GM23338 (cell line): ENCODE measurements around the gene HSPB9. TPM values are rescaled to one million over a fixed set of nuclear protein-coding genes. Genes with fewer than 3 reads are reported as not detected.

Source experiments
- ATAC-seq: fragments of 200-7000 bp; cut with Tn5 transposase; 3 replicates; pipeline ENCODE4 v1.9.1; 2020
- DNase-seq: peaks from one replicate; pipeline ENCODE4 v3.0.0-alpha.2; 2015; ENCODE audit warnings: low spot score
- H2AFZ ChIP-seq: fragments of 200-600 bp; sonication (generic); 2 replicates; pipeline ENCODE4 v1.8.0; 2016; ENCODE audit warnings: antibody characterized with exemption, mild to moderate bottlenecking, moderate library complexity
- H3F3A ChIP-seq: fragments of 200-600 bp; sonication (generic); replicated peaks from 2 replicates; pipeline ENCODE4 v1.8.0; 2017; ENCODE audit warnings: antibody characterized with exemption, mixed run types, low read depth
- H3K27ac ChIP-seq: fragments of 200-600 bp; sonication (generic); 2 replicates; pipeline ENCODE4 v1.6.1; 2016; ENCODE audit warnings: low read depth
- H3K27me3 ChIP-seq: fragments of 200-600 bp; sonication (generic); 2 replicates; pipeline ENCODE4 v1.8.0; 2016; ENCODE audit warnings: mild to moderate bottlenecking, mixed run types, moderate library complexity; ENCODE audit not compliant: insufficient read depth
- H3K36me3 ChIP-seq: fragments of 200-600 bp; sonication (generic); 2 replicates; pipeline ENCODE4 v1.8.0; 2016; ENCODE audit warnings: mild to moderate bottlenecking; ENCODE audit not compliant: insufficient read depth
- H3K4me1 ChIP-seq: fragments of 200-600 bp; sonication (generic); 2 replicates; pipeline ENCODE4 v1.8.0; 2016; ENCODE audit warnings: mild to moderate bottlenecking, moderate library complexity; ENCODE audit not compliant: insufficient read depth
- H3K4me2 ChIP-seq: fragments of 200-600 bp; sonication (generic); 2 replicates; pipeline ENCODE4 v1.7.1; 2017; ENCODE audit warnings: mixed run types
- H3K4me3 ChIP-seq: fragments of 200-600 bp; sonication (generic); 2 replicates; pipeline ENCODE4 v1.6.1; 2016; ENCODE audit warnings: mixed run types
- H3K79me2 ChIP-seq: fragments of 200-600 bp; sonication (generic); replicated peaks from 2 replicates; pipeline ENCODE4 v1.8.0; 2017; ENCODE audit warnings: mild to moderate bottlenecking; ENCODE audit not compliant: insufficient read depth
- H3K9me2 ChIP-seq: fragments of 200-600 bp; sonication (generic); 2 replicates; pipeline ENCODE4 v1.8.0; 2017; ENCODE audit not compliant: insufficient read depth
- H4K20me1 ChIP-seq: fragments of 200-600 bp; sonication (generic); replicated peaks from 2 replicates; pipeline ENCODE4 v1.8.0; 2017; ENCODE audit warnings: mild to moderate bottlenecking; ENCODE audit not compliant: insufficient read depth
- H3K27ac Mint-ChIP-seq: 2 replicates; pipeline ENCODE4 v1.8.0; 2020; ENCODE audit warnings: inconsistent platforms, mild to moderate bottlenecking, moderate library complexity, mixed read lengths
- H3K27me3 Mint-ChIP-seq: 3 replicates; pipeline ENCODE4 v1.8.0; 2022; ENCODE audit warnings: low read depth, mild to moderate bottlenecking, moderate library complexity, mixed read lengths, inconsistent platforms; ENCODE audit not compliant: insufficient read depth, poor library complexity
- H3K36me3 Mint-ChIP-seq: 3 replicates; pipeline ENCODE4 v1.8.0; 2021; ENCODE audit warnings: low read depth, mild to moderate bottlenecking, inconsistent platforms, moderate library complexity, mixed read lengths
- H3K4me1 Mint-ChIP-seq: 3 replicates; pipeline ENCODE4 v1.8.0; 2020; ENCODE audit warnings: mild to moderate bottlenecking, inconsistent platforms, mixed read lengths
- H3K4me3 Mint-ChIP-seq: 3 replicates; pipeline ENCODE4 v1.8.0; 2021; ENCODE audit warnings: moderate library complexity, mild to moderate bottlenecking, inconsistent platforms, mixed read lengths
- H3K9me3 Mint-ChIP-seq: 3 replicates; pipeline ENCODE4 v1.8.0; 2020; ENCODE audit warnings: moderate library complexity, mild to moderate bottlenecking, inconsistent platforms, mixed read lengths
- CREB1 ChIP-seq: fragments of 250-450 bp; sonication (Bioruptor Pico); IDR thresholded peaks from 2 replicates; pipeline ENCODE4 v1.5.0; 2020; ENCODE audit warnings: low read depth, mild to moderate bottlenecking, moderate library complexity
- CTCF ChIP-seq, 2 experiments: fragments of 200-600 bp in 1 of 2; sonication (generic) in 1 of 2; conservative IDR thresholded peaks; 2 replicates each; pipeline versions ENCODE4 v1.5.1 to v1.6.1; 2016 to 2017; ENCODE audit warnings: antibody characterized with exemption in 2 of 2, low read depth in 2 of 2, mild to moderate bottlenecking in 2 of 2, moderate library complexity in 1 of 2
- ETS1 ChIP-seq: IDR thresholded peaks from 2 replicates; pipeline ENCODE4 v1.6.1; 2016; ENCODE audit warnings: antibody characterized with exemption
- EZH2 ChIP-seq: fragments of 200-600 bp; sonication (generic); IDR thresholded peaks from one replicate; pipeline ENCODE4 v1.8.0; 2017; ENCODE audit warnings: antibody characterized with exemption, mild to moderate bottlenecking, low read depth; ENCODE audit not compliant: unreplicated experiment
- POLR2AphosphoS5 ChIP-seq: IDR thresholded peaks from 2 replicates; pipeline ENCODE4 v1.6.1; 2016; ENCODE audit warnings: antibody characterized with exemption, low read depth
- STAT1 ChIP-seq: IDR thresholded peaks from one replicate; pipeline ENCODE4 v1.6.1; 2016; ENCODE audit warnings: antibody characterized with exemption; ENCODE audit not compliant: unreplicated experiment
- ZNF462 ChIP-seq: fragments of 250-450 bp; sonication (Bioruptor Pico); IDR thresholded peaks from 2 replicates; pipeline ENCODE4 v1.5.0; 2020; ENCODE audit warnings: mild to moderate bottlenecking, moderate library complexity
- polyA plus RNA-seq: library from polyadenylated mRNA; unstranded; fragments of >200 nt; fragmentation: Nextera tagmentation; extraction: Ambion mirVana; gene quantifications from 2 replicates; pipeline ENCODE4 v1.2.1, GENCODE V29; 2016
- total RNA-seq: library from RNA; depleted of rRNA; stranded (reverse); fragments of >200 nt; shearing (Covaris generic); gene quantifications from 2 replicates; pipeline ENCODE4 v1.2.3, GENCODE V29; 2014

Gene HSPB9
- total and polyA plus RNA-seq, 2 experiments from 2014 or later = 0.31 to 0.52 TPM

GRCh38 chr17:42107597-42108576, 14.7 kb upstream of the HSPB9 start:
- no peaks in the 10 kb centered on the region; the same call in 1 of the 2 replicates for H3K36me3 ChIP-seq
- peak overlapping the region; percentile 85 for H3K4me2 ChIP-seq
- TF ChIP-seq CREB1 (CRISPR knock-in tag) (peak; percentile 70), POLR2AphosphoS5 (peak; percentile 81), CTCF (conservative IDR thresholded peaks at IDR 0.05; ENCODE audit: low read depth in 2 of 2) (no peak)
- peak overlapping the region; percentile 66 for H3K4me3 ChIP-seq
- peaks cover 14% of the 10 kb centered on the region for H3K4me1 ChIP-seq
- ATAC-seq (peak; percentile 93), DNase-seq (peak; percentile 97)
- Mint-ChIP-seq H3K4me3 (peak overlapping the region; percentile 78), H3K9me3 (no peaks in the 10 kb centered on the region; the same call in 2 of the 3 replicates), H3K27ac (peak overlapping the region; percentile 86), H3K36me3 (no peaks in the 10 kb centered on the region; the same call in 2 of the 3 replicates), H3K27me3 (peaks cover 28% of the 10 kb centered on the region), H3K4me1 (peaks cover 29% of the 10 kb centered on the region)
- no peaks in the 10 kb centered on the region for H3K9me2 ChIP-seq
- peak overlapping the region; percentile 69; the same call in 1 of the 2 replicates for H3K27ac ChIP-seq
- H4K20me1 ChIP-seq = no peaks in the 10 kb centered on the region
- 0 out of 2 replicates have a peak, but pooled peaks cover 7% of the 10 kb centered on the region for H3F3A ChIP-seq
- no peaks in the 10 kb centered on the region for H3K27me3 ChIP-seq
- H2AFZ ChIP-seq = peak overlapping the region; percentile 91
- H3K79me2 ChIP-seq = no peaks in the 10 kb centered on the region

- H3K4me3 Mint-ChIP-seq = no peak overlapping the region; the same call in 2 of the 3 replicates
- TF ChIP-seq POLR2AphosphoS5 (no peak), EZH2 (no peak), CREB1 (CRISPR knock-in tag) (no peak), ZNF462 (CRISPR knock-in tag) (no peak), ETS1 (no peak), STAT1 (no peak)
Measured at GRCh38 chr17:42109086-42109485, 13.5 kb upstream of the HSPB9 start.

More at GRCh38 chr17:42109086-42109485, 13.5 kb upstream of the HSPB9 start:
- Mint-ChIP-seq H3K9me3 (no peaks in the 10 kb centered on the region), H3K27ac (peak overlapping the region; percentile 85; the same call in 1 of the 2 replicates), H3K36me3 (no peaks in the 10 kb centered on the region; the same call in 2 of the 3 replicates), H3K27me3 (peaks cover 26% of the 10 kb centered on the region), H3K4me1 (peaks cover 27% of the 10 kb centered on the region)
- Histone ChIP-seq H3K4me2 (no peak overlapping the region), H3K4me3 (no peak overlapping the region), H3K4me1 (peaks cover 14% of the 10 kb centered on the region), H4K20me1 (no peaks in the 10 kb centered on the region), H3F3A (0 out of 2 replicates have a peak, but pooled peaks cover 10% of the 10 kb centered on the region), H3K36me3 (no peaks in the 10 kb centered on the region; the same call in 1 of the 2 replicates), H3K27ac (no peak overlapping the region), H3K27me3 (no peaks in the 10 kb centered on the region), H2AFZ (no peak overlapping the region), H3K9me2 (no peaks in the 10 kb centered on the region), H3K79me2 (no peaks in the 10 kb centered on the region)
- ATAC-seq (no peak), DNase-seq (no peak)
